ENCODE data around the gene VDR. TPM values are rescaled to one million over a fixed set of nuclear protein-coding genes. Genes with fewer than 3 reads are reported as not detected.
A peak's percentile ranks its signal among the peaks of the same experiment; 100 is the strongest.

The VDR gene
- total RNA-seq, 1 experiment from 2014 or later, result 9.5 TPM

DNA sequence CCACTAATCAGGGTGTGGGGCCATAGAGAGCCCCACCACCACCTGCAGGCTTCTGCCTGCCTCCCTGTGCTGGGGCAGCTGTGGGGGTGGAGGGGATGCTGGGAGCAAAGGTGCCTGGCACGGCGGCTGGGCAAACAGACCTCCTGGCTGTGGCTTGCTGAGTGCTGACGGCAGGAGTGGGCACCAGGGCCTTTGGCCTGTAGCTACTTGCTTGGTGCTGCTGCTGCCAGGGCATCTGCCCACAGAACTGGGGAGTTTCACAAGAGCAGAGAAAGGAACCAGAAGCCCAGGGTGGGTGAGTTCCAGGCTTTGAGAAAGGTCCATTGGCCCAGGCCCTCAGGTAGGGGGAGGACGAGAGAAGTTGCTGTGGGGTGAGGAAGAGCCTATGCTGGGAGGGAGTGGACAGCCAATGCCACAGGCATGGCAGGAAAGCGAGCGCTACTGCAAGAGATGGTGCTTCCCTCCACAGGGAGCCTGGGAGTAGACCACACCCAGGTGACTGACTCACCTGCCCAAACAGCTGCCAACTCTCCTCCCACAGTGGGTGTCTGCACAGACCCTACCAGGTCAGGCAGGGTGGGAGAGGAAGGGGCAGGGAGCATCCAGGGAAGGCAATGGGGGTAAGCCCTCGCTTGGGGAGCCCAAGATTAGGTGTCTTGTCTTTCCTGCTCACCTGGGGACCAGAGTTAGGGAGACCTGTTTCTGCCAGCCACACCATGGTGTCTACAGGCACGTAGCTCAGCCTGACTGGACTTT is 46.1 kb downstream of the VDR start:
- Histone ChIP-seq H3K27me3 (ENCODE audit: insufficient read depth, low read length) (no peaks in the 10 kb centered on the region), H3K27ac (ENCODE audit: low read depth, low read length) (no peak overlapping the region), H3K9me2 (ENCODE audit: insufficient read depth) (no peaks in the 10 kb centered on the region), H3K4me3 (replicated peaks in 1 of 2; ENCODE audit: low read depth in 1 of 2, low read length in 2 of 2) (peak overlapping the region in 1 of 2 experiments; percentile 23; a peak in 1 of 4 replicates), H2AFZ (ENCODE audit: low read depth, low read length, poor library complexity, severe bottlenecking) (no peak overlapping the region), H3K9ac (ENCODE audit: low read length) (no peak overlapping the region), H3K79me2 (ENCODE audit: insufficient read depth, low read length) (no peaks in the 10 kb centered on the region), H4K20me1 (ENCODE audit: insufficient read depth) (no peaks in the 10 kb centered on the region), H3K4me2 (ENCODE audit: low read length) (peak overlapping the region; percentile 59), H3K36me3 (ENCODE audit: control insufficient read depth in 1 of 2, insufficient read depth in 2 of 2, low read length in 2 of 2) (no peaks in the 10 kb centered on the region), H3K4me1 (ENCODE audit: control insufficient read depth in 1 of 2, insufficient read depth in 2 of 2, low read length in 2 of 2) (peaks cover 11 to 22% of the 10 kb centered on the region in 2 experiments), H3K9me3 (ENCODE audit: control insufficient read depth in 1 of 2, insufficient read depth in 1 of 2, low read depth in 1 of 2, low read length in 2 of 2) (no peaks in the 10 kb centered on the region)
- ChIA-PET RAD21 (ENCODE audit: low non-redundant PET in 1 of 2, low total read pairs in 2 of 2, uncharacterized antibody in 2 of 2, unreplicated experiment in 2 of 2) (no interaction called here), CTCF (no interaction called here), POLR2A (no interaction called here)
- no TSS peak for BruUV-seq (replicated peaks)
- peak; percentile 91 for ATAC-seq
- intact Hi-C loops (cut with micrococcal nuclease), result no loop called here
- peak; percentile 32 for DNase-seq (ENCODE audit: low read depth, low spot score)
- TF ChIP-seq, protein P1, sequence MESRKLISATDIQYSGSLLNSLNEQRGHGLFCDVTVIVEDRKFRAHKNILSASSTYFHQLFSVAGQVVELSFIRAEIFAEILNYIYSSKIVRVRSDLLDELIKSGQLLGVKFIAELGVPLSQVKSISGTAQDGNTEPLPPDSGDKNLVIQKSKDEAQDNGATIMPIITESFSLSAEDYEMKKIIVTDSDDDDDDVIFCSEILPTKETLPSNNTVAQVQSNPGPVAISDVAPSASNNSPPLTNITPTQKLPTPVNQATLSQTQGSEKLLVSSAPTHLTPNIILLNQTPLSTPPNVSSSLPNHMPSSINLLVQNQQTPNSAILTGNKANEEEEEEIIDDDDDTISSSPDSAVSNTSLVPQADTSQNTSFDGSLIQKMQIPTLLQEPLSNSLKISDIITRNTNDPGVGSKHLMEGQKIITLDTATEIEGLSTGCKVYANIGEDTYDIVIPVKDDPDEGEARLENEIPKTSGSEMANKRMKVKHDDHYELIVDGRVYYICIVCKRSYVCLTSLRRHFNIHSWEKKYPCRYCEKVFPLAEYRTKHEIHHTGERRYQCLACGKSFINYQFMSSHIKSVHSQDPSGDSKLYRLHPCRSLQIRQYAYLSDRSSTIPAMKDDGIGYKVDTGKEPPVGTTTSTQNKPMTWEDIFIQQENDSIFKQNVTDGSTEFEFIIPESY (IDR thresholded peaks at IDR 0.05; ENCODE audit: extremely low read depth, insufficient replicate concordance, low read length), result no peak
- TF ChIP-seq ELF1 (IDR thresholded peaks at IDR 0.05; ENCODE audit: borderline replicate concordance, low read depth) (no peak), SRF (IDR thresholded peaks at IDR 0.05; ENCODE audit: low read depth) (no peak), FOSL1 (IDR thresholded peaks at IDR 0.05; ENCODE audit: low read depth) (peak; percentile 52), CEBPB (IDR thresholded peaks at IDR 0.05; ENCODE audit: low read depth) (no peak), JUND (IDR thresholded peaks at IDR 0.05) (peak; percentile 47; the same call in 1 of the 2 replicates), ZNF274 (IDR thresholded peaks at IDR 0.05; ENCODE audit: low read depth, low read length) (no peak), SP1 (IDR thresholded peaks at IDR 0.05; ENCODE audit: low read depth) (peak; percentile 46; the same call in 1 of the 2 replicates), ZFX (IDR thresholded peaks at IDR 0.05) (no peak), POLR2A (IDR thresholded peaks at IDR 0.05; ENCODE audit: borderline replicate concordance, extremely low read depth, insufficient read depth, insufficient read length) (no peak), EZH2phosphoT487 (IDR thresholded peaks at IDR 0.05; ENCODE audit: borderline replicate concordance) (no peak), TCF7L2 (IDR thresholded peaks at IDR 0.05; ENCODE audit: borderline replicate concordance, extremely low read depth, insufficient read depth, insufficient read length) (no peak), CBX3 (IDR thresholded peaks at IDR 0.05; ENCODE audit: low read depth) (no peak), POLR2AphosphoS5 (IDR thresholded peaks at IDR 0.05; ENCODE audit: low read depth, low read length) (peak; percentile 14; the same call in 1 of the 2 replicates), YY1 (IDR thresholded peaks at IDR 0.05; ENCODE audit: extremely low read depth, insufficient replicate concordance, low read depth, low read length) (no peak), SIN3A (IDR thresholded peaks at IDR 0.05; ENCODE audit: low read depth) (no peak), EZH2 (IDR thresholded peaks at IDR 0.05) (no peak), EGR1 (IDR thresholded peaks at IDR 0.05; ENCODE audit: low read depth) (no peak)
- TF ChIP-seq, protein P2, sequence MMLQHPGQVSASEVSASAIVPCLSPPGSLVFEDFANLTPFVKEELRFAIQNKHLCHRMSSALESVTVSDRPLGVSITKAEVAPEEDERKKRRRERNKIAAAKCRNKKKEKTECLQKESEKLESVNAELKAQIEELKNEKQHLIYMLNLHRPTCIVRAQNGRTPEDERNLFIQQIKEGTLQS (IDR thresholded peaks at IDR 0.05), result no peak
- TF ChIP-seq, protein P3, sequence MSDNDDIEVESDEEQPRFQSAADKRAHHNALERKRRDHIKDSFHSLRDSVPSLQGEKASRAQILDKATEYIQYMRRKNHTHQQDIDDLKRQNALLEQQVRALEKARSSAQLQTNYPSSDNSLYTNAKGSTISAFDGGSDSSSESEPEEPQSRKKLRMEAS (IDR thresholded peaks at IDR 0.05), result no peak
- TF ChIP-seq, protein P4, sequence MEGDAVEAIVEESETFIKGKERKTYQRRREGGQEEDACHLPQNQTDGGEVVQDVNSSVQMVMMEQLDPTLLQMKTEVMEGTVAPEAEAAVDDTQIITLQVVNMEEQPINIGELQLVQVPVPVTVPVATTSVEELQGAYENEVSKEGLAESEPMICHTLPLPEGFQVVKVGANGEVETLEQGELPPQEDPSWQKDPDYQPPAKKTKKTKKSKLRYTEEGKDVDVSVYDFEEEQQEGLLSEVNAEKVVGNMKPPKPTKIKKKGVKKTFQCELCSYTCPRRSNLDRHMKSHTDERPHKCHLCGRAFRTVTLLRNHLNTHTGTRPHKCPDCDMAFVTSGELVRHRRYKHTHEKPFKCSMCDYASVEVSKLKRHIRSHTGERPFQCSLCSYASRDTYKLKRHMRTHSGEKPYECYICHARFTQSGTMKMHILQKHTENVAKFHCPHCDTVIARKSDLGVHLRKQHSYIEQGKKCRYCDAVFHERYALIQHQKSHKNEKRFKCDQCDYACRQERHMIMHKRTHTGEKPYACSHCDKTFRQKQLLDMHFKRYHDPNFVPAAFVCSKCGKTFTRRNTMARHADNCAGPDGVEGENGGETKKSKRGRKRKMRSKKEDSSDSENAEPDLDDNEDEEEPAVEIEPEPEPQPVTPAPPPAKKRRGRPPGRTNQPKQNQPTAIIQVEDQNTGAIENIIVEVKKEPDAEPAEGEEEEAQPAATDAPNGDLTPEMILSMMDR (IDR thresholded peaks at IDR 0.05 in 2 of 3, conservative IDR thresholded peaks at IDR 0.05 in 1 of 3; ENCODE audit: borderline replicate concordance in 1 of 3, insufficient read depth in 1 of 3, low read depth in 2 of 3, low read length in 2 of 3), result no peak

Measured in HCT116 (cell line).